ENCODE measurements around the gene ABHD6.
"Not testable (repeated sequence)": the region's sequence is repeated elsewhere in the genome, so short reads cannot be mapped to it uniquely, and the experiment has no call there.

ABHD6 gene

GRCh38 chr3:58237238-58237940 is at the start of gene ABHD6:
Gene ABHD6, plus strand, starts transcription at chr3:58237792. Its CDS starts 18,795 bp downstream, at chr3:58256587.
- peak; percentile 80 to 84 for DNase-seq

- DNase-seq, result no peak
Measured at GRCh38 chr3:58188173-58188564, 49.4 kb upstream of the ABHD6 start.

GRCh38 chr3:58188921-58189451 is 48.6 kb upstream of the ABHD6 start:
- DNase-seq, result no peak

GRCh38 chr3:58189691-58190090 is 47.9 kb upstream of the ABHD6 start:
- DNase-seq, result no peak

- no peak for DNase-seq
Measured at GRCh38 chr3:58190291-58190690, 47.3 kb upstream of the ABHD6 start.

GRCh38 chr3:58190882-58191281 is 46.7 kb upstream of the ABHD6 start:
- no peak for DNase-seq

- DNase-seq, result no peak
Measured at GRCh38 chr3:58191361-58191991, 46.1 kb upstream of the ABHD6 start.

GRCh38 chr3:58192069-58192468 is 45.5 kb upstream of the ABHD6 start:
- DNase-seq, result no peak

GRCh38 chr3:58193682-58194407 is 43.7 kb upstream of the ABHD6 start:
- no peak for DNase-seq

GRCh38 chr3:58197588-58197987 is 40.0 kb upstream of the ABHD6 start:
- DNase-seq, result no peak

GRCh38 chr3:58198362-58198761 is 39.2 kb upstream of the ABHD6 start:
- DNase-seq, result no peak

- no peak for DNase-seq
Measured at GRCh38 chr3:58198804-58199203, 38.8 kb upstream of the ABHD6 start.

GRCh38 chr3:58200121-58200709 is 37.4 kb upstream of the ABHD6 start:
- DNase-seq, result no peak

GRCh38 chr3:58200846-58201355 is 36.7 kb upstream of the ABHD6 start:
- no peak for DNase-seq

- not testable (repeated sequence) for DNase-seq
Measured at GRCh38 chr3:58201451-58201850, 36.1 kb upstream of the ABHD6 start.

GRCh38 chr3:58202917-58203360 is 34.7 kb upstream of the ABHD6 start:
- DNase-seq, result no peak

- DNase-seq, result no peak
Measured at GRCh38 chr3:58203541-58203940, 34.1 kb upstream of the ABHD6 start.

- DNase-seq, result no peak
Measured at GRCh38 chr3:58204720-58205119, 32.9 kb upstream of the ABHD6 start.

- DNase-seq, result no peak
Measured at GRCh38 chr3:58205981-58206380, 31.6 kb upstream of the ABHD6 start.

- peak in 1 of 2 donors; percentile 17 for DNase-seq
Measured at GRCh38 chr3:58206406-58207011, 31.1 kb upstream of the ABHD6 start.

- DNase-seq, result no peak
Measured at GRCh38 chr3:58207954-58208353, 29.6 kb upstream of the ABHD6 start.

GRCh38 chr3:58209933-58210332 is 27.7 kb upstream of the ABHD6 start:
- DNase-seq, result no peak

Measured in stimulated activated CD4-positive, alpha-beta T cell treated with anti-CD3 and anti-CD28 coated beads, Interleukin-2, amount 100 ng/mL, for 48 hours (primary cell).